SJCRH30 (cell line): ENCODE measurements around the gene CMTM2. TPM values are rescaled to one million over a fixed set of nuclear protein-coding genes. Genes with fewer than 3 reads are reported as not detected.

ENCODE experiments used
- DNase-seq, 2 experiments: peaks; one replicate each; pipeline ENCODE4 v3.0.0-alpha.2; 2015 to 2020
- H3K27ac ChIP-seq: fragments of 250-450 bp; sonication (Bioruptor Pico); 2 replicates; pipeline ENCODE4 v1.5.1; 2020; ENCODE audit warnings: mild to moderate bottlenecking, moderate library complexity
- H3K27me3 ChIP-seq: fragments of 250-450 bp; sonication (Bioruptor Pico); 2 replicates; pipeline ENCODE4 v1.5.1; 2020; ENCODE audit warnings: mild to moderate bottlenecking, moderate library complexity
- H3K36me3 ChIP-seq: fragments of 250-450 bp; sonication (Bioruptor Pico); 2 replicates; pipeline ENCODE4 v1.5.1; 2020; ENCODE audit warnings: mild to moderate bottlenecking, moderate library complexity
- H3K4me1 ChIP-seq: fragments of 250-450 bp; sonication (Bioruptor Pico); 2 replicates; pipeline ENCODE4 v1.5.1; 2020; ENCODE audit warnings: mild to moderate bottlenecking, moderate library complexity
- H3K4me3 ChIP-seq: fragments of 250-450 bp; sonication (Bioruptor Pico); 2 replicates; pipeline ENCODE4 v1.5.1; 2020; ENCODE audit warnings: mild to moderate bottlenecking, moderate library complexity
- H3K9me3 ChIP-seq: fragments of 250-450 bp; sonication (Bioruptor Pico); replicated peaks from 2 replicates; pipeline ENCODE4 v1.5.1; 2020; ENCODE audit warnings: mild to moderate bottlenecking, moderate library complexity
- total RNA-seq: library from RNA; depleted of rRNA; stranded (reverse); fragments of >200 nt; shearing (Covaris generic); gene quantifications from 2 replicates; pipeline ENCODE4 v1.2.3, GENCODE V29; 2014

The CMTM2 gene
- total RNA-seq, 1 experiment from 2014 or later, result 5.4 TPM

DNA sequence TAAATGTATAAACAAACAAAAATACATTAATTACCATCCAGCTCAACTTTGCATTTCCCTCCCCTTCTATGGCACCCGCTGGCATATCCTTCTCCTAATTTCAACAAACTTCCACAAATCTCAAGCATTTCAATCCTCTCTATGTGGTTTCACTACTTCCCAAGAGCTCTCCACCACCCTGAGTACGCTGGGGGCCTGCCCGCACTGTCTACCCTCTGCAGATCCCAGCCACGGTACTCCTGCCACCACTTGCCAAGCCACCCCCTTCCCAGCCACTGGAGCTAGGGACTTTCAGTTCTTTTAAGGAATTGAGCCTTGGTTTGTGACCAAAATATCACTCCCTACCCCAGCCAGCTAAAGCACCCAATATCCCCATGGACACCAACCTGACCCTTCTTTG lies 31.2 kb upstream of the CMTM2 start:
- Histone ChIP-seq H3K9me3 (no peaks in the 10 kb centered on the region), H3K27me3 (no peaks in the 10 kb centered on the region), H3K4me3 (no peak overlapping the region), H3K4me1 (peaks cover 7% of the 10 kb centered on the region; the same call in 1 of the 2 replicates), H3K36me3 (no peaks in the 10 kb centered on the region), H3K27ac (no peak overlapping the region)
- no peak for DNase-seq

DNA sequence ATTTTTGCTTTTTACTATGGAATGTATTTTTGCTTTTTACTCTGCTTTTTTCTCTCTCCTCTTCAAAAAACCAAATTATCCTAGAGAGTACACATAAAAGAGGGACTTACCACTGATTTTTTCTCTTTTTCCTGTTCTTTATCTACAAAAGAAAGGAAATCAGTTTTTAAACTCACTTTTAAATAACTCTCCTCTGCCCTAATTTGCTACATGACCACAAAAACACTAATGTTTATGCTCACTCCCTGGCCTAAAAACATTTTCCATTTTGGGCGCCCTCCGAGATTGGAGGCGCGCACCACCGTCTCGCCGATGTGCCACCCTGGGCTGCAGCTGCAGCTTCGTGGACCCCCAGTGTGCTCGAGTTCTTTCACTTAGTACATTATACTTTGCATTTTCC lies 30.4 kb upstream of the CMTM2 start:
- no peak for DNase-seq
- Histone ChIP-seq H3K4me3 (peak overlapping the region; percentile 72), H3K27ac (no peak overlapping the region; the same call in 1 of the 2 replicates), H3K36me3 (no peaks in the 10 kb centered on the region), H3K4me1 (peaks cover 11% of the 10 kb centered on the region), H3K27me3 (no peaks in the 10 kb centered on the region), H3K9me3 (no peaks in the 10 kb centered on the region)

DNA sequence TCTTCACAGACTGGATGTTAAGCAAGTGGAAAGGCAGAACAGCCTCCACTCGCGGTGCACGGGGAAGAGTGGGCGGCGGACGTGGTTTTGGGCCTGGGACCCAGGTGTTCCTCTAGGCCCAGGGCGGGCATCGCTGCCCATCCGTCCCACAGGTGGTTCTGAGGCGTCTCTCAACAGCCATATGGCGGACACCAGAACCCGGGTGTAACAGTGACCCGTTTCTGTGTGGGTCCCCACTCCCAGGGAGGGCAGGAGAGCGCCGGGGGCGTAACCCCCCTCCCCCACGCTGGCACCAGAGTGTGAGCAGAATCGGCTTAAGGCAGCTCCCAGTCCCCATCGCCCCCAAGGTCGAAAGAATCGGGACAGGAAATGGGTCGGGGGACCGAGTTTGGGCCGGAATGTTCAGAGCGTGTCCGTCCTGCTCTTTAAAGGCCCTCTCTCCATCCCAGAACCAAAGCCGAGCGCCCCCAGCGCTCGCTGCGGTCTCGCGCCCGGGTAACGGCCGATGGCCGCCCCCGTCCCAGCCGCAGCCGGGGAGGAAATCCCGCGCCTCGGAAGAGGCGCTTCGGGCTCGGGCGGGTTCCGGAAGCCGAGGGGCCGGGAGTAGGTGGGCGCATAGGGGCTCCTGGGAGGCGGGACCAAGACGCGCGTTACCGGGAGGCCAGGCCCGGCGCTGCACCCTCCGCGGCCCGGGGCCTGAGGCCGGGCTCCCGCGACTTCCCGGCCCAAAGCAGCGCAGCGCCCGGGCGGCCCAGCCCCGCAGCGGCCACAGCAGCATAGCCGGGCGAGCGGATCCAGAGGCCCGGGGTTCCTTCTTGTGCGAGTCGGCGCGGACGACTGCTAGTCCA lies 29.8 kb upstream of the CMTM2 start, which contains the start of gene TK2:
TK2 (minus strand) TSS at position 839 of the 848 bp plus-strand sequence; CDS start at position 778, 61 bp downstream.
- Histone ChIP-seq H3K36me3 (no peaks in the 10 kb centered on the region), H3K4me1 (peaks cover 11% of the 10 kb centered on the region), H3K9me3 (no peaks in the 10 kb centered on the region), H3K4me3 (peak within 1 kb of the TSS; percentile 72), H3K27ac (peak within 1 kb of the TSS; percentile 79), H3K27me3 (no peaks in the 10 kb centered on the region)
- DNase-seq, result peak; percentile 85

DNA sequence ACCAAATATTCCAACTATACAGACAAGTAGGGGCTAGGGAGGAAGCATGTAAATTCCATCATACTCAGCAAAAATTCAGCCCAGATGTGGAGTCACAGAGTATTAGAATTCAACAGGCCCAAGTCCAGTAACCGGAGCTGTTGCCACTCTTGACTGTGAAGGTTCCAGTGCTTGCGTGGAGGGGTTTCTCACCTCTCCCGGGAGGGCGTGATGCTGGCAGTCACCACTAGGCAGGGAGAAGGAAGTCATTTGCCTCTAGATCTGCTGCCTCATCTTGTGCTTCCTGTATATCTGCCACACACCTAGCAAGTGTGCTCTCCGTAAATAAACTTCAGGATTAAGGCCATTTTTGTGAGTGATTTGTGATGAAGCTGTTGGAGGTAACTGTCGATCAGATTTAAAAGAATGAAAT lies 27.9 kb upstream of the CMTM2 start:
- peak; percentile 74 to 78 for DNase-seq
- no peaks in the 10 kb centered on the region for H3K27me3 ChIP-seq
- peak overlapping the region; percentile 57; the same call in 1 of the 2 replicates for H3K4me3 ChIP-seq
- no peak overlapping the region; the same call in 1 of the 2 replicates for H3K27ac ChIP-seq
- H3K36me3 ChIP-seq, result peaks cover 1% of the 10 kb centered on the region; the same call in 1 of the 2 replicates
- no peaks in the 10 kb centered on the region for H3K9me3 ChIP-seq
- peaks cover 11% of the 10 kb centered on the region for H3K4me1 ChIP-seq

DNA sequence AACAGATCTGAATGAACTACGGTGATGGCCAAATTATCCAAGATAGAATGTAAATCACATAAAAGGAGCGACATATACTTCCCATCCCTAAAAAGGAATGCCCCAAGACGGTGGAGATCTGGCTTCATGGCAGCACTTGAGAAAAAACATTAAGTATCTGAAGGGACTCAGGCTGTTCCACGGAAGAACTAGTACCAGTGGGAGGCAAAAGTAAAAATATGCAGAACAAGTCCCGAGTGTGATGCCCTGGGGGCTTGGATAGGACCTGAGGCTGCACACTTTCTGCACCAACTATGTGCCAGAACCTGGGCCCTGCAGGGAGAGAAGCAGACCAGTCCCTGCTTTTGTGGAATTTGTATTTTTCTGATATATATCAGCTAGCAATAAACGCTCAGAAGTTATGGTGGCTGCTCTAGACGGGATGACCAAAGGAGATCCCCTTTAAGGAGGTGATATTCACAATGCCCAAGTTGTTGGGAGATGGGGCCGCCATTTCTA lies 27.4 kb upstream of the CMTM2 start:
- peak overlapping the region; percentile 59 for H3K27ac ChIP-seq
- peaks cover 11% of the 10 kb centered on the region for H3K4me1 ChIP-seq
- peak overlapping the region; percentile 57 for H3K4me3 ChIP-seq
- no peaks in the 10 kb centered on the region for H3K9me3 ChIP-seq
- H3K36me3 ChIP-seq, result peaks cover 4% of the 10 kb centered on the region; the same call in 1 of the 2 replicates
- H3K27me3 ChIP-seq, result no peaks in the 10 kb centered on the region
- peak in 1 of 2 experiments; percentile 27 for DNase-seq

DNA sequence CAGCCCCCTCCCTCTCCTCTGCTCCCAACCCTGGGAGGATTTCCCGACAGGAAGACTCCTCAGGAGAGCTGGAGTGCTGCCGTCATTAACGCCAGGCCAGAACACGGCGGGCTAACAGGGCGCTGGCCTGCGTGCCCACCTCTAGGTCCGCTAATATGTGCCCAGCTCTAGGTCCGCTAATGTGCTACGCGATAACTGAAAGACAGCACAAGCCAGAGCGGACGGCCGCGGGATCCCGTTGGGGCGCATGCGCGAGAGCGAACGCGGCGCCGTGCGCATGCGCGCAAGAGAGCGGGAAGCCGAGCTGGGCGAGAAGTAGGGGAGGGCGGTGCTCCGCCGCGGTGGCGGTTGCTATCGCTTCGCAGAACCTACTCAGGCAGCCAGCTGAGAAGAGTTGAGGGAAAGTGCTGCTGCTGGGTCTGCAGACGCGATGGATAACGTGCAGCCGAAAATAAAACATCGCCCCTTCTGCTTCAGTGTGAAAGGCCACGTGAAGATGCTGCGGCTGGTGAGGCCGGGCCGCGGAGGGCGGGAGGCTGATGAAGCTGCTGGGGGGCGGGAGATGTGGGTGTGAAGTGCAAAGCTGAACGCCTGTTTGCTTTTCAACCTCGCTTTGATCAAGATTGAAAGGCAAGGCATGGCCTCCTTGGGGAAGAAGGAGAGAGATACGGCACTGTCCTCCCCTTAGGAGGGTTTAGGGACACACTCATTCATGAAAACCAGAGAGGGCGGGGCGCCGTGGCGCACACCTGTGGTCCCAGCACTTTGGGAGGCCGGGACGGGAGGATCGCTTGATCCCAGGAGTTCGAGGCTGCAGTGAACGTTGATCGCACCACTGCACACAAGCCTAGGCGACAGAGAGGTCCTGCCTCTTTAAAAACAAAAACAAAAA lies 26.7 kb upstream of the CMTM2 start, which contains the start of gene CKLF:
CKLF (plus strand) TSS at position 291 of the 892 bp plus-strand sequence; CDS start at position 431, 140 bp downstream.
- H3K27me3 ChIP-seq, result no peaks in the 10 kb centered on the region
- DNase-seq, result peak; percentile 92 to 96
- no peaks in the 10 kb centered on the region for H3K9me3 ChIP-seq
- H3K27ac ChIP-seq, result peak within 1 kb of the TSS; percentile 59
- H3K4me3 ChIP-seq, result peak within 1 kb of the TSS; percentile 57
- peaks cover 10% of the 10 kb centered on the region; the same call in 1 of the 2 replicates for H3K36me3 ChIP-seq
- peaks cover 11% of the 10 kb centered on the region for H3K4me1 ChIP-seq

DNA sequence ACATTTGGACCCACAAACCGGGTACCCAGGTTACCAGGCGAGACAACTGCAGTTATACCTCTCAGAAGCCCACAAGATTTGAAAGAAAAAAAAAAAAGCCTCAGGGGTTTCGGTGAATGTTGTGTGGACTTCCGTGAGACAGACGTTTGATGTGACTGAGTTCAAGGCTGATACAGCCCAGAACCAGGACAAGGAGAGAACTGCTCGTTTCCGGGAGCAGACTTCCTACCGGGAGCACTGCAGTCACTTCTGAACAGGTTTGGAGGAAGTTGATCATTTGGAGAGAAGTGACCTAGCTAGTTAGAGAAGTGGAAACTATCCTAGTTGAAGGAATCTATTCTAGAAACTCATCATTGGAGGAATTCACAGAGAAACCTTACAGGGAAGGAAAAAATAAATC lies 26.0 kb upstream of the CMTM2 start:
- no peak for DNase-seq
- Histone ChIP-seq H3K36me3 (peaks cover 15% of the 10 kb centered on the region; the same call in 1 of the 2 replicates), H3K4me3 (peak overlapping the region; percentile 57), H3K4me1 (peaks cover 11% of the 10 kb centered on the region), H3K27ac (no peak overlapping the region), H3K9me3 (no peaks in the 10 kb centered on the region), H3K27me3 (no peaks in the 10 kb centered on the region)

DNA sequence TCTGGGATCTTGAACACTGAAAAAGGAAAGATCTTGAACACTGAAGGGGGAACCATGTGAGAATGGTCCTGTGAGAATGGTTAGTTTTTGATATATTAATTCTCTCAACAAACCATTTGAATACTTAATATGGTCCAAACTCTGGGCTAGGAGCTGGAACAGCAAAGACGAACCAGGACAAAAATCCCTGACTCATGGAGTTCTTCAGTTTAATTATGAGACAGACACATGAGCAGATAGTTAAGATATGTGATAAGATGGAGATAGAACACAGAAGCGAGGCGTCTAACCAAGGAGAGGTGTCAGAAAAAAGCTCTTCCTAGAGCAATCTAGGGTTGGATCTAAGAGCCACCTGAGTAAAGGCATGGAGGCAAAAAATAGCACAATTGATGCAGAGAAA lies 25.2 kb upstream of the CMTM2 start:
- Histone ChIP-seq H3K9me3 (no peaks in the 10 kb centered on the region), H3K4me3 (no peak overlapping the region), H3K27ac (no peak overlapping the region), H3K36me3 (peaks cover 19% of the 10 kb centered on the region; the same call in 1 of the 2 replicates), H3K27me3 (no peaks in the 10 kb centered on the region), H3K4me1 (peaks cover 10% of the 10 kb centered on the region)
- DNase-seq, result no peak

DNA sequence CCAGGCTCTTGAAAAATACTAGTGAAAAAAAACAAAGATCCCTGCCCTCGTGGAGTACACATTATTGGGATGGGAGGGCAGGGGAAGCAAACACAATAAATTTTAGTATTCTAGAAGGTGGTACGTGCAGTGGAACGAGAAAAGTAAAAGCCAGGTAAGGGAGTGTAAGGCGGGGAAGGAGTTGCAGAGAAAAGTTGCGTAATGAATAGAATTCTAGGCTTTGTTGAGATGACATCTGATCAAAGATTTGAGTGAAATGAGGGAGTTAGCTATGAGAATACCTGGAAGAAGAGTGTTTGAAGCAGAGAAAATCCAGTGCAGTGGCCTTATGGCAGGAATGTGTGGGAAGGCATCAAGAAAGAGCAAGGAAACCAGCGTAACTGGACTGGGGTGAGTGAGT lies 24.8 kb upstream of the CMTM2 start:
- Histone ChIP-seq H3K27ac (no peak overlapping the region), H3K4me1 (peaks cover 9% of the 10 kb centered on the region), H3K9me3 (no peaks in the 10 kb centered on the region), H3K4me3 (no peak overlapping the region), H3K36me3 (peaks cover 22% of the 10 kb centered on the region), H3K27me3 (no peaks in the 10 kb centered on the region)
- DNase-seq, result no peak

DNA sequence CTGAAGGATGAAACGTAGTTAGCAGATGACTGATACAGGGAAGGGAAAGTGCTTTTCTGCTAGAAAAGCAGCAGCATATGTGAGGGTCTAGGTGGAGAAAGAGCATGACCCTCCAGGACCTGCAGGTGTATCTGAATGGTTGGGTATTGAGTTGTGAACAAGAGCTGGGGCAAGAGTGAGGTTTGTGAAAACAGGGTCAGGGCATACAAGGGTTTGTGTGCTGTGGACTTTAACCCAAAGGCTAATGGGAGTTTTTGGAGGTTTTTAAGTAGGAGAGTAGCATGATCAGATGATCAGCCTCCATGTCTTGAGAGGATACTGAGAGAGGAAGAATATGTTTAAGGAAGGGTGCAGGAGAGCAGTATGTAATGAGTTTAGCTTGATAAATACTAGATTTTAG lies 19.2 kb upstream of the CMTM2 start:
- Histone ChIP-seq H3K4me3 (no peak overlapping the region), H3K27me3 (no peaks in the 10 kb centered on the region), H3K36me3 (peaks cover 61% of the 10 kb centered on the region), H3K4me1 (no peaks in the 10 kb centered on the region), H3K9me3 (no peaks in the 10 kb centered on the region), H3K27ac (no peak overlapping the region)
- DNase-seq, result no peak

DNA sequence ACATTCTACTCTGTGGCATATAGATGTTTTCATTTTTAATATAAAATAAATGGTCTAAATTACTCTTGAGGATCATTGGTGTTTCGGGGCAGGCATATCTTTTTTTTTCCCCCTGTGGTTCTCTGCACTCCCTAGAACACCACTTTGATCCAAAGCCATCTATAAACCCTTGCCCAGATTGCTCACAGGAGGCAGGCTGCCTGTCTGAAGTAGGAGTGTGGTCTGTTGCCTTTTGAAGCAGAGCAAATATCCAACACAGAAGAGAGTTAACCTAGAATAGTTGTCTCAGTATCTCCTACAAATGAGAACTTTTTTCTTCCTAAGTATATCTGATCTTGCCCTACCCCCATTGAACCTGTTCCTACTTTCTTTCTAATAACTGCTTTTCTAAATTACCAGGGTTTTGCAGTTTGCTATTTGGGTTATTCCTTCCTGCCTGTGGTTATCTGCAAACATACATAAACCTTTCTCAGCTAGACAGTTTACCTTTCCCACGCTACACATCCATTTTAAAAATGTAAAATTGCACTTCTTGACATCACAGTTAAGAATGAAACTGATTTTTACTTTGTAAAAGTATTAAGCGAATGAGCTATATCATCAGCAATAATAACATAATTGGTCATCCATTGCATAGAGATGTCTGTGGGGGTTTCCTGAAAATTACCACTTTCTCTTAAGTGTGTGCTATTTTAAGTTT lies 17.7 kb upstream of the CMTM2 start:
- Histone ChIP-seq H3K4me1 (no peaks in the 10 kb centered on the region), H3K4me3 (no peak overlapping the region), H3K27ac (no peak overlapping the region), H3K9me3 (no peaks in the 10 kb centered on the region), H3K27me3 (no peaks in the 10 kb centered on the region), H3K36me3 (peaks cover 72% of the 10 kb centered on the region)
- DNase-seq, result no peak

DNA sequence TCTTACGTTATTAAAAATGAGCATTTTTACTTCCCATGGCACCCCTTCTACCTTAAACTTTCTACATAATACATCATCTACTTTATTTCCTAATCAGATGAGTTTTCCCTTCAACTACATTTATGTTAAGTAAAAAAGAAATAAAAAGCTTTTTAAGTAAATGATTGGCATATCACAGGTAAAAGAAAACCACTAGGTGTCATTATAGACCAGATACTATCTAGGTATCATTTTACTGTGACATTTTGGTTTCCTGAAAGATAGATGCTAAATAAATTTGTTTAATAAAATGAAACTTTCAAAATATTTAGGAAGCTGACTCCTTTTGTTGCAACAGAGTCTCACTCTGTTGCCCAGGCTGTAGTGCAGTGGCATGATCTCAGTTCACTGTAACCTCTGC lies 16.9 kb upstream of the CMTM2 start:
- Histone ChIP-seq H3K4me1 (no peaks in the 10 kb centered on the region), H3K9me3 (no peaks in the 10 kb centered on the region), H3K27ac (no peak overlapping the region), H3K4me3 (no peak overlapping the region), H3K27me3 (no peaks in the 10 kb centered on the region), H3K36me3 (peaks cover 74% of the 10 kb centered on the region)
- no peak for DNase-seq

DNA sequence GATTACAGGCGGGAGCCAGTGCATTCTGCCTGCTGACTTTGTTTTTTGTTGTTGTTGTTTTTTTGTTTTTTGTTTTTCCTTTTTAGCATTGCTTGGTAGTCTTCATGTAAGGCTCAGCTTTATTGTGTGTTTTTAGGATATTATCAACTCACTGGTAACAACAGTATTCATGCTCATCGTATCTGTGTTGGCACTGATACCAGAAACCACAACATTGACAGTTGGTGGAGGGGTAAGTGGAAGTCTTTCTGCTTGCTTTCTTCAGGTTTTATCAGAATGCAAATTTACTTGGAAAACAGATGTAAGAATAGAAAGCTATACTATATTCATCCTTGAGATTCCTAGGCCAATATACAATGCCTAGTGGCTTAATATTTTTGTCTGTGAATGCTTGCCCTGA lies 16.3 kb upstream of the CMTM2 start:
- H3K27ac ChIP-seq, result no peak overlapping the region
- H3K4me1 ChIP-seq, result no peaks in the 10 kb centered on the region
- H3K27me3 ChIP-seq, result no peaks in the 10 kb centered on the region
- peaks cover 76% of the 10 kb centered on the region for H3K36me3 ChIP-seq
- no peak for DNase-seq
- no peaks in the 10 kb centered on the region for H3K9me3 ChIP-seq
- no peak overlapping the region for H3K4me3 ChIP-seq
